Bronchial epithelial cell (primary cell): ENCODE results near the gene FUBP3. TPM values are rescaled to one million over a fixed set of nuclear protein-coding genes. Genes with fewer than 3 reads are reported as not detected.

Experiments
- DNase-seq: peaks from one replicate; pipeline ENCODE4 v3.0.0-alpha.2; 2010; ENCODE audit warnings: low read depth
- FAIRE-seq: peaks from 2 replicates; lab custom pipeline; 2011; peaks lifted over from hg19 to GRCh38; lab: Jason Lieb, UNC
- H3K27me3 ChIP-seq: 2 replicates; pipeline ENCODE4 v1.5.1; 2011; ENCODE audit warnings: low read length; ENCODE audit not compliant: control insufficient read depth, insufficient read depth
- H3K36me3 ChIP-seq: 2 replicates; pipeline ENCODE4 v1.5.1; 2011; ENCODE audit warnings: low read length; ENCODE audit not compliant: control insufficient read depth, insufficient read depth
- H3K4me3 ChIP-seq: 2 replicates; pipeline ENCODE4 v1.5.1; 2011; ENCODE audit warnings: mild to moderate bottlenecking, low read depth, low read length, control low read depth
- total RNA-seq: library from RNA; depleted of rRNA; stranded (reverse); fragments of >200 nt; gene quantifications from 2 replicates; pipeline ENCODE4 v1.2.1, GENCODE V29; 2014
- TF ChIP-seq, protein P1 (sequence below): IDR thresholded peaks from 2 replicates; pipeline ENCODE4 v1.5.1; 2011; ENCODE audit warnings: mild to moderate bottlenecking, moderate library complexity, low read length, control low read depth, inconsistent platforms; ENCODE audit not compliant: insufficient read depth, severe bottlenecking

Gene FUBP3
- total RNA-seq, 1 donor from 2014 or later: 45.8 TPM

- DNase-seq: no peak
- TF ChIP-seq, protein P1, sequence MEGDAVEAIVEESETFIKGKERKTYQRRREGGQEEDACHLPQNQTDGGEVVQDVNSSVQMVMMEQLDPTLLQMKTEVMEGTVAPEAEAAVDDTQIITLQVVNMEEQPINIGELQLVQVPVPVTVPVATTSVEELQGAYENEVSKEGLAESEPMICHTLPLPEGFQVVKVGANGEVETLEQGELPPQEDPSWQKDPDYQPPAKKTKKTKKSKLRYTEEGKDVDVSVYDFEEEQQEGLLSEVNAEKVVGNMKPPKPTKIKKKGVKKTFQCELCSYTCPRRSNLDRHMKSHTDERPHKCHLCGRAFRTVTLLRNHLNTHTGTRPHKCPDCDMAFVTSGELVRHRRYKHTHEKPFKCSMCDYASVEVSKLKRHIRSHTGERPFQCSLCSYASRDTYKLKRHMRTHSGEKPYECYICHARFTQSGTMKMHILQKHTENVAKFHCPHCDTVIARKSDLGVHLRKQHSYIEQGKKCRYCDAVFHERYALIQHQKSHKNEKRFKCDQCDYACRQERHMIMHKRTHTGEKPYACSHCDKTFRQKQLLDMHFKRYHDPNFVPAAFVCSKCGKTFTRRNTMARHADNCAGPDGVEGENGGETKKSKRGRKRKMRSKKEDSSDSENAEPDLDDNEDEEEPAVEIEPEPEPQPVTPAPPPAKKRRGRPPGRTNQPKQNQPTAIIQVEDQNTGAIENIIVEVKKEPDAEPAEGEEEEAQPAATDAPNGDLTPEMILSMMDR: no peak
- no peak for FAIRE-seq
- H3K27me3 ChIP-seq: peaks cover 5% of the 10 kb centered on the region
- no peaks in the 10 kb centered on the region for H3K36me3 ChIP-seq
- H3K4me3 ChIP-seq: no peak overlapping the region
Observed at GRCh38 chr9:130651221-130651620, 71.8 kb downstream of the FUBP3 start.

- no peak for FAIRE-seq
- no peak for DNase-seq
- H3K4me3 ChIP-seq: no peak overlapping the region
- H3K36me3 ChIP-seq: no peaks in the 10 kb centered on the region
- TF ChIP-seq, protein P1: no peak
- peaks cover 9% of the 10 kb centered on the region for H3K27me3 ChIP-seq
Observed at GRCh38 chr9:130651752-130652151, 72.4 kb downstream of the FUBP3 start.

DNA sequence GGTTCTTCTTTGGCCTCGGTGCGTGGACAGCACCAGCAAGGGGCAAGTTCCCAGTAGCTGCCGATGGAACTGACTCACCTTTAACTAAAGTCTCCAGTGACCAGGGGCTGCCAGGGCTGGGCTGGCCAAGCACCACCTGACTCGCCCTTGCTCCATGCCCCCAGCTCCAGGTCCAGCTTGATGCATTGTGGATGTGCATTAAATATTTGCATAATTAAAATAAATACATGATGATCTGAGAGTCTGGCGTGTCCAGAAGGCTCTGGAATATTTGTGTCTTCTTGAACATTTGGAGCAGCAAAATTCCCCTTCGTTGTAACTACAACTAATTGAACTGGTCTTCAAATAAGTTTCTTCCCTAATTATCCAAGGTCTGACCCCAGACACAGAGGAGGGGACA, 75.5 kb downstream of the FUBP3 start:
- TF ChIP-seq, protein P1: no peak
- FAIRE-seq (no peak), DNase-seq (no peak)
- Histone ChIP-seq H3K4me3 (no peak overlapping the region), H3K36me3 (no peaks in the 10 kb centered on the region), H3K27me3 (peaks cover 27% of the 10 kb centered on the region)

GRCh38 chr9:130658893-130659698, 79.7 kb downstream of the FUBP3 start:
- DNase-seq (no peak), FAIRE-seq (no peak)
- Histone ChIP-seq H3K4me3 (no peak overlapping the region), H3K27me3 (peaks cover 64% of the 10 kb centered on the region), H3K36me3 (no peaks in the 10 kb centered on the region)
- TF ChIP-seq, protein P1: no peak

- H3K36me3 ChIP-seq: no peaks in the 10 kb centered on the region
- TF ChIP-seq, protein P1: no peak
- FAIRE-seq: no peak
- no peak overlapping the region for H3K4me3 ChIP-seq
- H3K27me3 ChIP-seq: peaks cover 69% of the 10 kb centered on the region
- no peak for DNase-seq
Observed at GRCh38 chr9:130659699-130660248, 80.4 kb downstream of the FUBP3 start.
